ENCODE results near the gene SLC35A1.

Gene SLC35A1

GRCh38 chr6:87522686-87523085 is 49.9 kb downstream of the SLC35A1 start:
- no peak for DNase-seq (ENCODE audit: low read depth in 1 of 2, low spot score in 1 of 2)

GRCh38 chr6:87529221-87529620 is 56.4 kb downstream of the SLC35A1 start:
- DNase-seq (ENCODE audit: low read depth in 1 of 2, low spot score in 1 of 2) = no peak

GRCh38 chr6:87534377-87535047 is 61.7 kb downstream of the SLC35A1 start:
- no peak for DNase-seq (ENCODE audit: low read depth in 1 of 2, low spot score in 1 of 2)

- no peak for DNase-seq (ENCODE audit: low read depth in 1 of 2, low spot score in 1 of 2)
Measured at GRCh38 chr6:87538510-87539260, 65.9 kb downstream of the SLC35A1 start.

- no peak for DNase-seq (ENCODE audit: low read depth in 1 of 2, low spot score in 1 of 2)
Measured at GRCh38 chr6:87539554-87539953, 66.8 kb downstream of the SLC35A1 start.

- DNase-seq (ENCODE audit: low read depth in 1 of 2, low spot score in 1 of 2) = no peak
Measured at GRCh38 chr6:87540539-87540938, 67.8 kb downstream of the SLC35A1 start.

- no peak for DNase-seq (ENCODE audit: low read depth in 1 of 2, low spot score in 1 of 2)
Measured at GRCh38 chr6:87541041-87541440, 68.3 kb downstream of the SLC35A1 start.

- no peak for DNase-seq (ENCODE audit: low read depth in 1 of 2, low spot score in 1 of 2)
Measured at GRCh38 chr6:87541744-87542143, 69.0 kb downstream of the SLC35A1 start.

- no peak for DNase-seq (ENCODE audit: low read depth in 1 of 2, low spot score in 1 of 2)
Measured at GRCh38 chr6:87543696-87544473, 71.1 kb downstream of the SLC35A1 start.

- DNase-seq (ENCODE audit: low read depth in 1 of 2, low spot score in 1 of 2) = no peak
Measured at GRCh38 chr6:87544474-87544735, 71.6 kb downstream of the SLC35A1 start.

- no peak for DNase-seq (ENCODE audit: low read depth in 1 of 2, low spot score in 1 of 2)
Measured at GRCh38 chr6:87551799-87552198, 79.0 kb downstream of the SLC35A1 start.

- DNase-seq (ENCODE audit: low read depth in 1 of 2, low spot score in 1 of 2) = no peak
Measured at GRCh38 chr6:87553159-87553765, 80.5 kb downstream of the SLC35A1 start.

GRCh38 chr6:87555506-87555905 is 82.7 kb downstream of the SLC35A1 start:
- no peak for DNase-seq (ENCODE audit: low read depth in 1 of 2, low spot score in 1 of 2)

GRCh38 chr6:87558446-87558845 is 85.7 kb downstream of the SLC35A1 start:
- DNase-seq (ENCODE audit: low read depth in 1 of 2, low spot score in 1 of 2) = no peak

GRCh38 chr6:87561017-87561416 is 88.2 kb downstream of the SLC35A1 start:
- DNase-seq (ENCODE audit: low read depth in 1 of 2, low spot score in 1 of 2) = no peak
